ENCODE results near the gene NBAS.
A peak's percentile ranks its signal among the peaks of the same experiment; 100 is the strongest.

NBAS gene

DNA sequence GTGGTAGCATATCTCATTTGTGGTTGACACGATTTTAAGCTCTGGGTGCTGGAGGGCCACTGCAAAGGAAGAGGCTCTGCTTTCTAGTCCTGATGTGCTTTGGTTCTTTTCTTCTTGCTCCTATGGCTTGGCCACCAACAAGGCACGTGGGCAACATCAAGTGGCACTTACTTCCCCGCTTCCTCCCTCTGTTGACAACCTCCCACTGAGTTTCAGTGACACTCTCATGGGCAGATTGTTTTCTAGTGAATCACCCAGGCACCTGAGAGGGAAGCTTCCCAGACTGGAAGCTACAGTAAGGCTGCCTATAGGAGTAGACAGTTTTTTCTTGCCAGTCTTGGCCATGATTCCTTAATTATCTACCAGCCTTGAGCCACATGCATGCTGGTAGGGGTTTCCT, 89.0 kb downstream of the NBAS start:
- Histone ChIP-seq H2BK5ac (ENCODE audit: low read depth, low read length, poor library complexity, severe bottlenecking) (no peak overlapping the region), H3K4ac (ENCODE audit: low read depth in 1 of 2, low read length in 2 of 2) (no peak overlapping the region), H3K18ac (ENCODE audit: low read depth in 1 of 2, low read length in 2 of 2) (no peak overlapping the region), H4K8ac (ENCODE audit: low read length) (peak overlapping the region; percentile 64), H3K14ac (ENCODE audit: low read length in 2 of 2) (no peak overlapping the region), H3K36me3 (ENCODE audit: control insufficient read depth in 1 of 2, insufficient read depth in 2 of 2, low read depth in 1 of 2, low read length in 2 of 2) (peaks cover 11 to 75% of the 10 kb centered on the region in 2 experiments), H3K79me1 (replicated peaks; ENCODE audit: low read length, poor library complexity, severe bottlenecking) (peaks cover 2% of the 10 kb centered on the region), H2AFZ (ENCODE audit: low read depth, low read length) (no peak overlapping the region), H3K4me3 (ENCODE audit: insufficient read depth in 1 of 2, low read depth in 1 of 2, low read length in 2 of 2) (no peak overlapping the region), H3K4me1 (ENCODE audit: control insufficient read depth, insufficient read depth, low read depth, low read length) (peaks cover 5% of the 10 kb centered on the region), H2BK120ac (ENCODE audit: low read depth, low read length) (no peak overlapping the region), H3K27ac (ENCODE audit: low read length, poor library complexity, severe bottlenecking) (no peak overlapping the region), H3K27me3 (ENCODE audit: control insufficient read depth in 1 of 2, insufficient read depth in 1 of 2, low read length in 2 of 2) (no peaks in the 10 kb centered on the region), H3K9ac (ENCODE audit: low read length) (no peak overlapping the region), H3K23ac (ENCODE audit: low read length in 2 of 2) (no peak overlapping the region), H4K91ac (ENCODE audit: low read length) (no peak overlapping the region), H2BK15ac (ENCODE audit: low read depth, poor library complexity, severe bottlenecking) (no peak overlapping the region), H3K9me3 (ENCODE audit: control insufficient read depth, low read length) (no peaks in the 10 kb centered on the region), H2AK5ac (ENCODE audit: low read length, severe bottlenecking) (no peak overlapping the region), H2BK12ac (ENCODE audit: low read length in 2 of 2) (no peak overlapping the region), H3K4me2 (ENCODE audit: low read length, poor library complexity, severe bottlenecking) (no peak overlapping the region)
- DNase-seq: no peak
- WGBS: 98% methylated on average over 2 of the region's 3 CpGs

DNA sequence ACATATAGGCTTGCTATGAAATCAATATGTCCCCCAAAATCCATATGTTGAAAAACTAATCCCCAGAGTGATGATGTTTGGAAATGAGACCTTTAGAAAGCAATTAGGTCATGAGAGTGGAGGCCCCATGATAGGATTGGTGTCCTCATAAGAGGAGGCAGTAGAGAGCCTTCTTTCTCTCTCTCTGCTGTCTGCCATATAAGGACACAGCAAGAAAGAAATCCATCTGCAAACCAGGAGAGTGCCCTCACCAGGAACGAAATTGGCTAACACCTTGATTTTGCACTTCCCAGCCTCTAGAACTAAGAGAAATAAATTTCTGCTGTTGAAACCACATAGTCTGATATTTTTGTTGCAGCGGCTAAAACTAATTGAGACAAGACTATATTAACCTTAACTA, 89.5 kb downstream of the NBAS start:
- Histone ChIP-seq H2AFZ (ENCODE audit: low read depth, low read length) (no peak overlapping the region), H3K23ac (ENCODE audit: low read length in 2 of 2) (no peak overlapping the region), H3K4me3 (ENCODE audit: insufficient read depth in 1 of 2, low read depth in 1 of 2, low read length in 2 of 2) (no peak overlapping the region), H3K79me1 (replicated peaks; ENCODE audit: low read length, poor library complexity, severe bottlenecking) (peaks cover 2% of the 10 kb centered on the region), H3K4ac (ENCODE audit: low read depth in 1 of 2, low read length in 2 of 2) (no peak overlapping the region), H3K27ac (ENCODE audit: low read length, poor library complexity, severe bottlenecking) (no peak overlapping the region), H3K9ac (ENCODE audit: low read length) (no peak overlapping the region), H3K14ac (ENCODE audit: low read length in 2 of 2) (no peak overlapping the region), H3K27me3 (ENCODE audit: control insufficient read depth in 1 of 2, insufficient read depth in 1 of 2, low read length in 2 of 2) (no peaks in the 10 kb centered on the region), H2BK12ac (ENCODE audit: low read length in 2 of 2) (no peak overlapping the region), H4K8ac (ENCODE audit: low read length) (no peak overlapping the region), H3K18ac (ENCODE audit: low read depth in 1 of 2, low read length in 2 of 2) (no peak overlapping the region), H3K9me3 (ENCODE audit: control insufficient read depth, low read length) (no peaks in the 10 kb centered on the region), H3K4me2 (ENCODE audit: low read length, poor library complexity, severe bottlenecking) (no peak overlapping the region), H2AK5ac (ENCODE audit: low read length, severe bottlenecking) (no peak overlapping the region), H4K91ac (ENCODE audit: low read length) (no peak overlapping the region), H3K36me3 (ENCODE audit: control insufficient read depth in 1 of 2, insufficient read depth in 2 of 2, low read depth in 1 of 2, low read length in 2 of 2) (peaks cover 10 to 80% of the 10 kb centered on the region in 2 experiments), H2BK5ac (ENCODE audit: low read depth, low read length, poor library complexity, severe bottlenecking) (no peak overlapping the region), H3K4me1 (ENCODE audit: control insufficient read depth, insufficient read depth, low read depth, low read length) (peaks cover 5% of the 10 kb centered on the region), H2BK15ac (ENCODE audit: low read depth, poor library complexity, severe bottlenecking) (no peak overlapping the region), H2BK120ac (ENCODE audit: low read depth, low read length) (no peak overlapping the region)
- WGBS: 100% methylated on average over 1 of the region's 2 CpGs
- DNase-seq: no peak

DNA sequence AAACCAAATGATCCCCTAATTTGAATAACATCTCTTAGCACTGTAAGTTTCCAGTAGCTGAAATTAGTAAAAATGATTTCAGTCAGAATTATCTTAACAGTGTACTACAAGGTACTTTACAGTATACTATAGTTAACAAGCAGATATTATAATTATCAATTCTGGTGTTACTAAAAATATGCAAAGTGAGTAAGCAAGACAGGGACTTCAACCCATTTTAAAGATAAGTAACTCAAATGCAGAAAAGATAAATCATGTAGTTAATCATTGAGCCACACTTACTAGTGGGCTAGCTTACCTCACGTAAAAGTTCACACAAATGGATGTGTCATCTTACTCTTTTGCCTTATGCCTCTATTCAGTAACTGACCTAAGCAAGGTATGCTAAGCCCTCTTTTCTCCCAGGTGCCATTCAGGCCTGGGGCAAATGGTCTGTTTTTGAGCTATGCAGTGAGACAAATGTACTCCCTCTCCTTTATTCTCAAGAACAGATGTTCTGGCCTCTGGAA, 101.0 kb downstream of the NBAS start:
- no peak for DNase-seq
- Histone ChIP-seq H3K14ac (ENCODE audit: low read length in 2 of 2) (no peak overlapping the region), H3K4ac (ENCODE audit: low read depth in 1 of 2, low read length in 2 of 2) (no peak overlapping the region), H2AFZ (ENCODE audit: low read depth, low read length) (no peak overlapping the region), H3K36me3 (ENCODE audit: control insufficient read depth in 1 of 2, insufficient read depth in 2 of 2, low read depth in 1 of 2, low read length in 2 of 2) (peaks cover 12 to 80% of the 10 kb centered on the region in 2 experiments), H4K8ac (ENCODE audit: low read length) (no peak overlapping the region), H2BK5ac (ENCODE audit: low read depth, low read length, poor library complexity, severe bottlenecking) (no peak overlapping the region), H2AK5ac (ENCODE audit: low read length, severe bottlenecking) (no peak overlapping the region), H2BK12ac (ENCODE audit: low read length in 2 of 2) (no peak overlapping the region), H3K18ac (ENCODE audit: low read depth in 1 of 2, low read length in 2 of 2) (no peak overlapping the region), H4K91ac (ENCODE audit: low read length) (no peak overlapping the region), H3K9ac (ENCODE audit: low read length) (no peak overlapping the region), H3K79me1 (replicated peaks; ENCODE audit: low read length, poor library complexity, severe bottlenecking) (peaks cover 6% of the 10 kb centered on the region), H3K23ac (ENCODE audit: low read length in 2 of 2) (no peak overlapping the region), H3K27ac (ENCODE audit: low read length, poor library complexity, severe bottlenecking) (no peak overlapping the region), H2BK120ac (ENCODE audit: low read depth, low read length) (no peak overlapping the region), H3K9me3 (ENCODE audit: control insufficient read depth, low read length) (no peaks in the 10 kb centered on the region), H3K4me3 (ENCODE audit: insufficient read depth in 1 of 2, low read depth in 1 of 2, low read length in 2 of 2) (no peak overlapping the region), H3K27me3 (ENCODE audit: control insufficient read depth in 1 of 2, insufficient read depth in 1 of 2, low read length in 2 of 2) (no peaks in the 10 kb centered on the region), H2BK15ac (ENCODE audit: low read depth, poor library complexity, severe bottlenecking) (no peak overlapping the region), H3K4me1 (ENCODE audit: control insufficient read depth, insufficient read depth, low read depth, low read length) (no peaks in the 10 kb centered on the region), H3K4me2 (ENCODE audit: low read length, poor library complexity, severe bottlenecking) (no peak overlapping the region)
- 100% methylated on average over 1 of the region's 1 CpG for WGBS

DNA sequence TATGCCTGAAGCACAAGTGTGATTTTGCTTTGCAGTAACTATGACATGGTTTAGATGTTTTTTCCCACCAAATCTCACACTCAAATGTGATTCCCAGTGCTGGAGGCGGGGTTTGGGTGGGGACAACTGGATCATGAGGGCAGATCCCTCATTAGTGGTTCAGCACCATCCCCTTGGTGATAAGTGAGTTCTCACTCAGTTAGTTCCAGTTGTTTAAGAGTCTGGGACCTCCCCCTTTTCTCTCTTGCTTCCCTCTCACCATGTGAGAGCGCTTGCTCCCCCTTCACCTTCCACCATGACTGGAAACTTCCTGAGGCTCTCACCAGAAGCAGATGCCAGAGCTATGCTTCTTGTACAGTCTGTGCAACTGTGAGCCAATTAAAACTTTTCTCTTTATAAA, 102.9 kb downstream of the NBAS start:
- Histone ChIP-seq H3K79me1 (replicated peaks; ENCODE audit: low read length, poor library complexity, severe bottlenecking) (peaks cover 3% of the 10 kb centered on the region), H2BK5ac (ENCODE audit: low read depth, low read length, poor library complexity, severe bottlenecking) (no peak overlapping the region), H3K14ac (ENCODE audit: low read length in 2 of 2) (no peak overlapping the region), H2BK120ac (ENCODE audit: low read depth, low read length) (no peak overlapping the region), H3K27me3 (ENCODE audit: control insufficient read depth in 1 of 2, insufficient read depth in 1 of 2, low read length in 2 of 2) (no peaks in the 10 kb centered on the region), H3K9me3 (ENCODE audit: control insufficient read depth, low read length) (no peaks in the 10 kb centered on the region), H3K27ac (ENCODE audit: low read length, poor library complexity, severe bottlenecking) (no peak overlapping the region), H4K8ac (ENCODE audit: low read length) (no peak overlapping the region), H3K4me2 (ENCODE audit: low read length, poor library complexity, severe bottlenecking) (no peak overlapping the region), H3K36me3 (ENCODE audit: control insufficient read depth in 1 of 2, insufficient read depth in 2 of 2, low read depth in 1 of 2, low read length in 2 of 2) (peaks cover 10 to 70% of the 10 kb centered on the region in 2 experiments), H2AFZ (ENCODE audit: low read depth, low read length) (no peak overlapping the region), H2BK15ac (ENCODE audit: low read depth, poor library complexity, severe bottlenecking) (no peak overlapping the region), H3K9ac (ENCODE audit: low read length) (no peak overlapping the region), H3K23ac (ENCODE audit: low read length in 2 of 2) (no peak overlapping the region), H3K4me3 (ENCODE audit: insufficient read depth in 1 of 2, low read depth in 1 of 2, low read length in 2 of 2) (no peak overlapping the region), H3K18ac (ENCODE audit: low read depth in 1 of 2, low read length in 2 of 2) (no peak overlapping the region), H3K4me1 (ENCODE audit: control insufficient read depth, insufficient read depth, low read depth, low read length) (no peaks in the 10 kb centered on the region), H2BK12ac (ENCODE audit: low read length in 2 of 2) (no peak overlapping the region), H4K91ac (ENCODE audit: low read length) (no peak overlapping the region), H2AK5ac (ENCODE audit: low read length, severe bottlenecking) (no peak overlapping the region), H3K4ac (ENCODE audit: low read depth in 1 of 2, low read length in 2 of 2) (no peak overlapping the region)
- 100% methylated on average over 2 of the region's 2 CpGs for WGBS
- no peak for DNase-seq
